WTC11 (cell line): ENCODE measurements around the gene SGIP1. TPM values are rescaled to one million over a fixed set of nuclear protein-coding genes. Genes with fewer than 3 reads are reported as not detected.

ENCODE experiments used
- ATAC-seq: fragments of 200-7000 bp; cut with Tn5 transposase; 2 replicates; pipeline ENCODE4 v1.10.0; 2021; ENCODE audit warnings: mild to moderate bottlenecking, moderate library complexity
- CTCF ChIA-PET: fragments of 300-600 bp; sonication (Branson Sonifier 250); formaldehyde crosslinking; loops from one replicate; lab custom pipeline; 2021; ENCODE audit warnings: antibody characterized with exemption; lab: Charles Lee
- POLR2A ChIA-PET: fragments of 350-600 bp; sonication (Branson Sonifier 250); formaldehyde crosslinking; loops from one replicate; lab custom pipeline; 2021; ENCODE audit warnings: antibody characterized with exemption; lab: Charles Lee
- DNase-seq: peaks from one replicate; pipeline ENCODE4 v3.0.0; 2021; ENCODE audit warnings: low spot score
- H3K27ac Mint-ChIP-seq: 2 replicates; pipeline ENCODE4 v1.8.0; 2021; ENCODE audit warnings: mixed read lengths
- H3K27me3 Mint-ChIP-seq: 2 replicates; pipeline ENCODE4 v1.8.0; 2021; ENCODE audit warnings: low read depth, mild to moderate bottlenecking, moderate library complexity, mixed read lengths
- H3K36me3 Mint-ChIP-seq: 2 replicates; pipeline ENCODE4 v1.8.0; 2021; ENCODE audit warnings: mixed read lengths
- H3K4me1 Mint-ChIP-seq: 2 replicates; pipeline ENCODE4 v1.8.0; 2022; ENCODE audit warnings: mixed read lengths
- H3K4me3 Mint-ChIP-seq: 2 replicates; pipeline ENCODE4 v1.8.0; 2021; ENCODE audit warnings: mild to moderate bottlenecking, moderate library complexity, mixed read lengths
- H3K9me3 Mint-ChIP-seq: 2 replicates; pipeline ENCODE4 v1.8.0; 2021; ENCODE audit warnings: mixed read lengths
- ARID4B ChIP-seq: sonication (generic); formaldehyde crosslinking; IDR thresholded peaks from 2 replicates; pipeline ENCODE4 v1.8.0; 2023; ENCODE audit warnings: missing genetic modification reagents, mild to moderate bottlenecking, borderline replicate concordance
- CBFB ChIP-seq: sonication (generic); formaldehyde crosslinking; IDR thresholded peaks from 2 replicates; pipeline ENCODE4 v1.8.1; 2022; ENCODE audit warnings: mild to moderate bottlenecking, low read depth, missing genetic modification reagents
- ESRRA ChIP-seq: sonication (generic); formaldehyde crosslinking; IDR thresholded peaks from 2 replicates; pipeline ENCODE4 v1.8.1; 2022; ENCODE audit warnings: mild to moderate bottlenecking, missing genetic modification reagents, borderline replicate concordance
- HMGXB4 ChIP-seq: sonication (generic); formaldehyde crosslinking; IDR thresholded peaks from 2 replicates; pipeline ENCODE4 v1.8.1; 2023; ENCODE audit warnings: mild to moderate bottlenecking, moderate library complexity, missing genetic modification reagents
- JAZF1 ChIP-seq: fragments of 250-450 bp; sonication (Bioruptor Pico); IDR thresholded peaks from 2 replicates; pipeline ENCODE4 v1.9.0; 2021; ENCODE audit warnings: moderate library complexity, mild to moderate bottlenecking, inconsistent platforms
- NR1H2 ChIP-seq: sonication (generic); formaldehyde crosslinking; IDR thresholded peaks from 2 replicates; pipeline ENCODE4 v1.9.0; 2021; ENCODE audit warnings: mild to moderate bottlenecking, moderate library complexity, missing genetic modification reagents
- NR3C1 ChIP-seq: sonication (generic); formaldehyde crosslinking; conservative IDR thresholded peaks from 2 replicates; pipeline ENCODE4 v1.8.1; 2023; ENCODE audit warnings: low read depth, mild to moderate bottlenecking, missing genetic modification reagents
- ZNF138 ChIP-seq: sonication (generic); formaldehyde crosslinking; conservative IDR thresholded peaks from 2 replicates; pipeline ENCODE4 v1.8.1; 2022; ENCODE audit warnings: mild to moderate bottlenecking, moderate library complexity, missing genetic modification reagents
- ZNF219 ChIP-seq: sonication (generic); formaldehyde crosslinking; IDR thresholded peaks from 2 replicates; pipeline ENCODE4 v1.8.0; 2023; ENCODE audit warnings: missing genetic modification reagents, mild to moderate bottlenecking, borderline replicate concordance
- ZNF317 ChIP-seq: sonication (generic); formaldehyde crosslinking; IDR thresholded peaks from 2 replicates; pipeline ENCODE4 v1.8.1; 2023; ENCODE audit warnings: low read depth, mild to moderate bottlenecking, moderate library complexity, missing genetic modification reagents, borderline replicate concordance
- ZNF416 ChIP-seq: fragments of 250-450 bp; sonication (Bioruptor Pico); IDR thresholded peaks from 2 replicates; pipeline ENCODE4 v1.9.0; 2021; ENCODE audit warnings: mild to moderate bottlenecking, inconsistent platforms
- total RNA-seq: library from RNA; stranded (reverse); gene quantifications from 3 replicates; pipeline ENCODE4 v1.2.3, GENCODE V29; 2021
- TF ChIP-seq, protein P1 (sequence below): fragments of 250-450 bp; sonication (Bioruptor Pico); IDR thresholded peaks from 2 replicates; pipeline ENCODE4 v1.9.0; 2021; ENCODE audit warnings: mild to moderate bottlenecking, borderline replicate concordance
- TF ChIP-seq, protein P2 (sequence below): sonication (generic); formaldehyde crosslinking; IDR thresholded peaks from 2 replicates; pipeline ENCODE4 v1.8.1; 2022; ENCODE audit warnings: mild to moderate bottlenecking, moderate library complexity, missing genetic modification reagents
- TF ChIP-seq, protein P3 (sequence below): fragments of 250-450 bp; sonication (Bioruptor Pico); IDR thresholded peaks from 2 replicates; pipeline ENCODE4 v1.9.0; 2021; ENCODE audit warnings: mild to moderate bottlenecking
- TF ChIP-seq, protein P4 (sequence below): sonication (generic); formaldehyde crosslinking; IDR thresholded peaks from 2 replicates; pipeline ENCODE4 v1.8.1; 2023; ENCODE audit warnings: mild to moderate bottlenecking, missing genetic modification reagents
- TF ChIP-seq, protein P5 (sequence below): sonication (generic); formaldehyde crosslinking; IDR thresholded peaks from 2 replicates; pipeline ENCODE4 v1.8.1; 2022; ENCODE audit warnings: missing genetic modification reagents, borderline replicate concordance

The SGIP1 gene
- total RNA-seq, 1 experiment from 2014 or later: 3.9 TPM

- Mint-ChIP-seq H3K27me3 (no peaks in the 10 kb centered on the region), H3K4me1 (peaks cover 21% of the 10 kb centered on the region), H3K27ac (no peak overlapping the region), H3K36me3 (no peaks in the 10 kb centered on the region), H3K4me3 (no peak overlapping the region), H3K9me3 (no peaks in the 10 kb centered on the region)
- CTCF ChIA-PET: interaction anchor here (0.6 kb wide), 1 partner anchor 455 kb away, joined by 3 read pairs; no protein-coding TSS in a partner anchor
- ATAC-seq (peak; percentile 60), DNase-seq (no peak)
- POLR2A ChIA-PET: interaction anchor here (0.6 kb wide), 2 partner anchors 21 to 95 kb away, joined by 3 to 4 read pairs; no protein-coding TSS in a partner anchor
- no peak for TF ChIP-seq ZNF138 (CRISPR knock-in tag)
- TF ChIP-seq ZNF416 (CRISPR knock-in tag): no peak
- no peak for TF ChIP-seq JAZF1 (CRISPR knock-in tag)
- TF ChIP-seq, protein P1, sequence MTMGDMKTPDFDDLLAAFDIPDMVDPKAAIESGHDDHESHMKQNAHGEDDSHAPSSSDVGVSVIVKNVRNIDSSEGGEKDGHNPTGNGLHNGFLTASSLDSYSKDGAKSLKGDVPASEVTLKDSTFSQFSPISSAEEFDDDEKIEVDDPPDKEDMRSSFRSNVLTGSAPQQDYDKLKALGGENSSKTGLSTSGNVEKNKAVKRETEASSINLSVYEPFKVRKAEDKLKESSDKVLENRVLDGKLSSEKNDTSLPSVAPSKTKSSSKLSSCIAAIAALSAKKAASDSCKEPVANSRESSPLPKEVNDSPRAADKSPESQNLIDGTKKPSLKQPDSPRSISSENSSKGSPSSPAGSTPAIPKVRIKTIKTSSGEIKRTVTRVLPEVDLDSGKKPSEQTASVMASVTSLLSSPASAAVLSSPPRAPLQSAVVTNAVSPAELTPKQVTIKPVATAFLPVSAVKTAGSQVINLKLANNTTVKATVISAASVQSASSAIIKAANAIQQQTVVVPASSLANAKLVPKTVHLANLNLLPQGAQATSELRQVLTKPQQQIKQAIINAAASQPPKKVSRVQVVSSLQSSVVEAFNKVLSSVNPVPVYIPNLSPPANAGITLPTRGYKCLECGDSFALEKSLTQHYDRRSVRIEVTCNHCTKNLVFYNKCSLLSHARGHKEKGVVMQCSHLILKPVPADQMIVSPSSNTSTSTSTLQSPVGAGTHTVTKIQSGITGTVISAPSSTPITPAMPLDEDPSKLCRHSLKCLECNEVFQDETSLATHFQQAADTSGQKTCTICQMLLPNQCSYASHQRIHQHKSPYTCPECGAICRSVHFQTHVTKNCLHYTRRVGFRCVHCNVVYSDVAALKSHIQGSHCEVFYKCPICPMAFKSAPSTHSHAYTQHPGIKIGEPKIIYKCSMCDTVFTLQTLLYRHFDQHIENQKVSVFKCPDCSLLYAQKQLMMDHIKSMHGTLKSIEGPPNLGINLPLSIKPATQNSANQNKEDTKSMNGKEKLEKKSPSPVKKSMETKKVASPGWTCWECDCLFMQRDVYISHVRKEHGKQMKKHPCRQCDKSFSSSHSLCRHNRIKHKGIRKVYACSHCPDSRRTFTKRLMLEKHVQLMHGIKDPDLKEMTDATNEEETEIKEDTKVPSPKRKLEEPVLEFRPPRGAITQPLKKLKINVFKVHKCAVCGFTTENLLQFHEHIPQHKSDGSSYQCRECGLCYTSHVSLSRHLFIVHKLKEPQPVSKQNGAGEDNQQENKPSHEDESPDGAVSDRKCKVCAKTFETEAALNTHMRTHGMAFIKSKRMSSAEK (CRISPR knock-in tag): no peak
- TF ChIP-seq ZNF219 (CRISPR knock-in tag): no peak
- TF ChIP-seq ARID4B (CRISPR knock-in tag): no peak
Observed at GRCh38 chr1:66695116-66695515, 161.2 kb downstream of the SGIP1 start.

GRCh38 chr1:66696771-66697170 lies 162.8 kb downstream of the SGIP1 start:
- ChIA-PET POLR2A (no interaction called here), CTCF (no interaction called here)
- no peaks in the 10 kb centered on the region for H3K36me3 Mint-ChIP-seq
- peaks cover 10% of the 10 kb centered on the region for H3K4me1 Mint-ChIP-seq
- no peak overlapping the region for H3K4me3 Mint-ChIP-seq
- TF ChIP-seq ESRRA (CRISPR knock-in tag): no peak
- TF ChIP-seq, protein P2, sequence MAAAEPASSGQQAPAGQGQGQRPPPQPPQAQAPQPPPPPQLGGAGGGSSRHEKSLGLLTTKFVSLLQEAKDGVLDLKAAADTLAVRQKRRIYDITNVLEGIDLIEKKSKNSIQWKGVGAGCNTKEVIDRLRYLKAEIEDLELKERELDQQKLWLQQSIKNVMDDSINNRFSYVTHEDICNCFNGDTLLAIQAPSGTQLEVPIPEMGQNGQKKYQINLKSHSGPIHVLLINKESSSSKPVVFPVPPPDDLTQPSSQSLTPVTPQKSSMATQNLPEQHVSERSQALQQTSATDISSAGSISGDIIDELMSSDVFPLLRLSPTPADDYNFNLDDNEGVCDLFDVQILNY (CRISPR knock-in tag): no peak
- TF ChIP-seq CBFB (CRISPR knock-in tag): no peak
- no peak for TF ChIP-seq ZNF317
- TF ChIP-seq, protein P3, sequence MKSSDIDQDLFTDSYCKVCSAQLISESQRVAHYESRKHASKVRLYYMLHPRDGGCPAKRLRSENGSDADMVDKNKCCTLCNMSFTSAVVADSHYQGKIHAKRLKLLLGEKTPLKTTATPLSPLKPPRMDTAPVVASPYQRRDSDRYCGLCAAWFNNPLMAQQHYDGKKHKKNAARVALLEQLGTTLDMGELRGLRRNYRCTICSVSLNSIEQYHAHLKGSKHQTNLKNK (CRISPR knock-in tag): no peak
- TF ChIP-seq HMGXB4 (CRISPR knock-in tag): no peak
- TF ChIP-seq, protein P4, sequence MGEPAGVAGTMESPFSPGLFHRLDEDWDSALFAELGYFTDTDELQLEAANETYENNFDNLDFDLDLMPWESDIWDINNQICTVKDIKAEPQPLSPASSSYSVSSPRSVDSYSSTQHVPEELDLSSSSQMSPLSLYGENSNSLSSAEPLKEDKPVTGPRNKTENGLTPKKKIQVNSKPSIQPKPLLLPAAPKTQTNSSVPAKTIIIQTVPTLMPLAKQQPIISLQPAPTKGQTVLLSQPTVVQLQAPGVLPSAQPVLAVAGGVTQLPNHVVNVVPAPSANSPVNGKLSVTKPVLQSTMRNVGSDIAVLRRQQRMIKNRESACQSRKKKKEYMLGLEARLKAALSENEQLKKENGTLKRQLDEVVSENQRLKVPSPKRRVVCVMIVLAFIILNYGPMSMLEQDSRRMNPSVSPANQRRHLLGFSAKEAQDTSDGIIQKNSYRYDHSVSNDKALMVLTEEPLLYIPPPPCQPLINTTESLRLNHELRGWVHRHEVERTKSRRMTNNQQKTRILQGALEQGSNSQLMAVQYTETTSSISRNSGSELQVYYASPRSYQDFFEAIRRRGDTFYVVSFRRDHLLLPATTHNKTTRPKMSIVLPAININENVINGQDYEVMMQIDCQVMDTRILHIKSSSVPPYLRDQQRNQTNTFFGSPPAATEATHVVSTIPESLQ (CRISPR knock-in tag): no peak
- no peak for TF ChIP-seq NR3C1 (CRISPR knock-in tag)
- TF ChIP-seq, protein P5, sequence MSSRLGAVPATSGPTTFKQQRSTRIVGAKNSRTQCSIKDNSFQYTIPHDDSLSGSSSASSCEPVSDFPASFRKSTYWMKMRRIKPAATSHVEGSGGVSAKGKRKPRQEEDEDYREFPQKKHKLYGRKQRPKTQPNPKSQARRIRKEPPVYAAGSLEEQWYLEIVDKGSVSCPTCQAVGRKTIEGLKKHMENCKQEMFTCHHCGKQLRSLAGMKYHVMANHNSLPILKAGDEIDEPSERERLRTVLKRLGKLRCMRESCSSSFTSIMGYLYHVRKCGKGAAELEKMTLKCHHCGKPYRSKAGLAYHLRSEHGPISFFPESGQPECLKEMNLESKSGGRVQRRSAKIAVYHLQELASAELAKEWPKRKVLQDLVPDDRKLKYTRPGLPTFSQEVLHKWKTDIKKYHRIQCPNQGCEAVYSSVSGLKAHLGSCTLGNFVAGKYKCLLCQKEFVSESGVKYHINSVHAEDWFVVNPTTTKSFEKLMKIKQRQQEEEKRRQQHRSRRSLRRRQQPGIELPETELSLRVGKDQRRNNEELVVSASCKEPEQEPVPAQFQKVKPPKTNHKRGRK: no peak
- TF ChIP-seq NR1H2 (CRISPR knock-in tag): no peak
- no peaks in the 10 kb centered on the region for H3K27me3 Mint-ChIP-seq
- DNase-seq: no peak
- H3K9me3 Mint-ChIP-seq: no peaks in the 10 kb centered on the region
- no peak overlapping the region for H3K27ac Mint-ChIP-seq
- ATAC-seq: no peak
